ENCODE measurements around the gene RAMP1. TPM values are rescaled to one million over a fixed set of nuclear protein-coding genes. Genes with fewer than 3 reads are reported as not detected.

The RAMP1 gene
- total RNA-seq, 1 experiment from 2014 or later = 23.4 TPM

DNA sequence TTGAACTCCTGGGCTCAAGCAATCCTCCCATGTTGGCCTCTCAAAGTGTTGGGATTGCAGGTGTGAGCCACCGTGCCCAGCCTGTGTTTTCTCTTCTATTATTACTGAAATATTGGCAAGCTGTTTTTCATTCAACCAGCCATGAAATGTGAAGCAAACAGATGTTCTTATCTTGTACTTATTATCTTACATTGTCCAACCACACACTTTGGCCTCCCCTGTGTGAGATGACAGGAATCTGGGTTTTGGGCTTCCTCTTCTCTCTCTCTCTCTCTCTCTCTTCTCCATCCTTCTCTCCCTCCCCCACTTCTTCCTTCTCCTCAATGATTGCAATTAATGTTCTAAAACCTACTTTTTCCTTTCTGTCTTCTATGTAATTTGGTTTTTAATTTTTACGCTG is 33.1 kb downstream of the RAMP1 start:
- DNase-seq (ENCODE audit: low read depth, low spot score) (no peak), ATAC-seq (no peak)
- TF ChIP-seq JUND (IDR thresholded peaks at IDR 0.05) (no peak), CEBPB (IDR thresholded peaks at IDR 0.05; ENCODE audit: low read depth) (no peak), EZH2phosphoT487 (IDR thresholded peaks at IDR 0.05; ENCODE audit: borderline replicate concordance) (no peak), ELF1 (IDR thresholded peaks at IDR 0.05; ENCODE audit: borderline replicate concordance, low read depth) (no peak), EZH2 (IDR thresholded peaks at IDR 0.05) (no peak)
- TF ChIP-seq, protein P1, sequence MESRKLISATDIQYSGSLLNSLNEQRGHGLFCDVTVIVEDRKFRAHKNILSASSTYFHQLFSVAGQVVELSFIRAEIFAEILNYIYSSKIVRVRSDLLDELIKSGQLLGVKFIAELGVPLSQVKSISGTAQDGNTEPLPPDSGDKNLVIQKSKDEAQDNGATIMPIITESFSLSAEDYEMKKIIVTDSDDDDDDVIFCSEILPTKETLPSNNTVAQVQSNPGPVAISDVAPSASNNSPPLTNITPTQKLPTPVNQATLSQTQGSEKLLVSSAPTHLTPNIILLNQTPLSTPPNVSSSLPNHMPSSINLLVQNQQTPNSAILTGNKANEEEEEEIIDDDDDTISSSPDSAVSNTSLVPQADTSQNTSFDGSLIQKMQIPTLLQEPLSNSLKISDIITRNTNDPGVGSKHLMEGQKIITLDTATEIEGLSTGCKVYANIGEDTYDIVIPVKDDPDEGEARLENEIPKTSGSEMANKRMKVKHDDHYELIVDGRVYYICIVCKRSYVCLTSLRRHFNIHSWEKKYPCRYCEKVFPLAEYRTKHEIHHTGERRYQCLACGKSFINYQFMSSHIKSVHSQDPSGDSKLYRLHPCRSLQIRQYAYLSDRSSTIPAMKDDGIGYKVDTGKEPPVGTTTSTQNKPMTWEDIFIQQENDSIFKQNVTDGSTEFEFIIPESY (IDR thresholded peaks at IDR 0.05; ENCODE audit: extremely low read depth, insufficient replicate concordance, low read length) = no peak
- no peak overlapping the region for H3K4me3 ChIP-seq (replicated peaks in 1 of 2; ENCODE audit: low read depth in 1 of 2, low read length in 2 of 2)
- RAD21 ChIA-PET (ENCODE audit: low non-redundant PET in 1 of 2, low total read pairs in 2 of 2, uncharacterized antibody in 2 of 2, unreplicated experiment in 2 of 2) = no interaction called here
- H3K36me3 ChIP-seq (ENCODE audit: control insufficient read depth in 1 of 2, insufficient read depth in 2 of 2, low read length in 2 of 2) = no peaks in the 10 kb centered on the region
- no TSS peak for BruUV-seq (replicated peaks)
- no peak overlapping the region for H3K9ac ChIP-seq (ENCODE audit: low read length)
- intact Hi-C loops (cut with micrococcal nuclease) = no loop called here
- CTCF ChIA-PET = interaction anchor here (0.6 kb wide), 1 partner anchor 31 kb away, joined by 3 read pairs; no protein-coding TSS in a partner anchor
- no peaks in the 10 kb centered on the region for H4K20me1 ChIP-seq (ENCODE audit: insufficient read depth)
- no peak overlapping the region for H3K4me2 ChIP-seq (ENCODE audit: low read length)
- H3K79me2 ChIP-seq (ENCODE audit: insufficient read depth, low read length) = no peaks in the 10 kb centered on the region
- no peaks in the 10 kb centered on the region for H3K27me3 ChIP-seq (ENCODE audit: insufficient read depth, low read length)
- H2AFZ ChIP-seq (ENCODE audit: low read depth, low read length, poor library complexity, severe bottlenecking) = no peak overlapping the region
- peaks cover 0 to 5% of the 10 kb centered on the region in 2 experiments; a peak in 1 of 4 replicates for H3K4me1 ChIP-seq (ENCODE audit: control insufficient read depth in 1 of 2, insufficient read depth in 2 of 2, low read length in 2 of 2)
- H3K9me3 ChIP-seq (ENCODE audit: control insufficient read depth in 1 of 2, insufficient read depth in 1 of 2, low read depth in 1 of 2, low read length in 2 of 2) = no peaks in the 10 kb centered on the region
- POLR2A ChIA-PET = no interaction called here
- H3K27ac ChIP-seq (ENCODE audit: low read depth, low read length) = no peak overlapping the region
- H3K9me2 ChIP-seq (ENCODE audit: insufficient read depth) = no peaks in the 10 kb centered on the region

DNA sequence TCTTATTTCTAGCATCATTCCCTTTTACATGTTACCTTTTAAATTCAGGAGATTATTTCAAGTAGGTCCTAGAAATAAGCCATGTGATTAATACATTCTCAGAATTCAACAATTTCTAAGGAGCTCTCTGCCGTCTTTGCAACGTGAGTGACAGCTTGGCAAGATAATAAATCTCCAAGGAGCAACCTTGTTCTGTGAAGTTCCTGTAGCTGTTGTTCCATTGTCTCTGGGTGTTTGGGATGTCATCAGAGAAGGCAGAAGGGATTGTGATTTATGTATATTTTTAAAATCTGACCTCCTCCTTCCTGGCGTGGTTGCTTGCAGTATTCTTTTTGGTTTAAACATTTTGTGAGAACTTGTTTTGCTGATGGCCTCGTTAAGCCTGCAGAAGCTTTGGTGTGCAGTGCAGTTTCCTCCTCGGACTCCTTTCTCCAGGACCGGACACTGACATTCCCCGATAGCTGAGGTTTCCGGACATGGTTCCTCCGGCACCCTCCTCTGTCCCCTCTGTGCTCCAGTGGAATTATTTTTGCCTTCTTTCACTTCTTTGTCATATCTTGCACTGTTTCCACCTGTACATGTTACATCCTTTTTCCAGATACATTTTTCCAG is 33.7 kb downstream of the RAMP1 start:
- Histone ChIP-seq H3K27me3 (ENCODE audit: insufficient read depth, low read length) (no peaks in the 10 kb centered on the region), H3K4me2 (ENCODE audit: low read length) (no peak overlapping the region), H2AFZ (ENCODE audit: low read depth, low read length, poor library complexity, severe bottlenecking) (no peak overlapping the region), H4K20me1 (ENCODE audit: insufficient read depth) (no peaks in the 10 kb centered on the region), H3K36me3 (ENCODE audit: control insufficient read depth in 1 of 2, insufficient read depth in 2 of 2, low read length in 2 of 2) (no peaks in the 10 kb centered on the region), H3K4me3 (replicated peaks in 1 of 2; ENCODE audit: low read depth in 1 of 2, low read length in 2 of 2) (no peak overlapping the region), H3K9me3 (ENCODE audit: control insufficient read depth in 1 of 2, insufficient read depth in 1 of 2, low read depth in 1 of 2, low read length in 2 of 2) (no peaks in the 10 kb centered on the region), H3K9ac (ENCODE audit: low read length) (no peak overlapping the region), H3K9me2 (ENCODE audit: insufficient read depth) (no peaks in the 10 kb centered on the region), H3K27ac (ENCODE audit: low read depth, low read length) (no peak overlapping the region), H3K79me2 (ENCODE audit: insufficient read depth, low read length) (no peaks in the 10 kb centered on the region), H3K4me1 (ENCODE audit: control insufficient read depth in 1 of 2, insufficient read depth in 2 of 2, low read length in 2 of 2) (peaks cover 0 to 5% of the 10 kb centered on the region in 2 experiments; a peak in 1 of 4 replicates)
- CTCF ChIA-PET = no interaction called here
- no peak for ATAC-seq
- intact Hi-C loops (cut with micrococcal nuclease) = no loop called here
- POLR2A ChIA-PET = no interaction called here
- RAD21 ChIA-PET (ENCODE audit: low non-redundant PET in 1 of 2, low total read pairs in 2 of 2, uncharacterized antibody in 2 of 2, unreplicated experiment in 2 of 2) = no interaction called here
- no peak for DNase-seq (ENCODE audit: low read depth, low spot score)
- no TSS peak for BruUV-seq (replicated peaks)
- TF ChIP-seq TCF7L2 (IDR thresholded peaks at IDR 0.05; ENCODE audit: borderline replicate concordance, extremely low read depth, insufficient read depth, insufficient read length) = no peak
- no peak for TF ChIP-seq JUND (IDR thresholded peaks at IDR 0.05)
- no peak for TF ChIP-seq CEBPB (IDR thresholded peaks at IDR 0.05; ENCODE audit: low read depth)
- TF ChIP-seq CBX3 (IDR thresholded peaks at IDR 0.05; ENCODE audit: low read depth) = no peak
- TF ChIP-seq, protein P2, sequence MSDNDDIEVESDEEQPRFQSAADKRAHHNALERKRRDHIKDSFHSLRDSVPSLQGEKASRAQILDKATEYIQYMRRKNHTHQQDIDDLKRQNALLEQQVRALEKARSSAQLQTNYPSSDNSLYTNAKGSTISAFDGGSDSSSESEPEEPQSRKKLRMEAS (IDR thresholded peaks at IDR 0.05) = no peak
- TF ChIP-seq, protein P3, sequence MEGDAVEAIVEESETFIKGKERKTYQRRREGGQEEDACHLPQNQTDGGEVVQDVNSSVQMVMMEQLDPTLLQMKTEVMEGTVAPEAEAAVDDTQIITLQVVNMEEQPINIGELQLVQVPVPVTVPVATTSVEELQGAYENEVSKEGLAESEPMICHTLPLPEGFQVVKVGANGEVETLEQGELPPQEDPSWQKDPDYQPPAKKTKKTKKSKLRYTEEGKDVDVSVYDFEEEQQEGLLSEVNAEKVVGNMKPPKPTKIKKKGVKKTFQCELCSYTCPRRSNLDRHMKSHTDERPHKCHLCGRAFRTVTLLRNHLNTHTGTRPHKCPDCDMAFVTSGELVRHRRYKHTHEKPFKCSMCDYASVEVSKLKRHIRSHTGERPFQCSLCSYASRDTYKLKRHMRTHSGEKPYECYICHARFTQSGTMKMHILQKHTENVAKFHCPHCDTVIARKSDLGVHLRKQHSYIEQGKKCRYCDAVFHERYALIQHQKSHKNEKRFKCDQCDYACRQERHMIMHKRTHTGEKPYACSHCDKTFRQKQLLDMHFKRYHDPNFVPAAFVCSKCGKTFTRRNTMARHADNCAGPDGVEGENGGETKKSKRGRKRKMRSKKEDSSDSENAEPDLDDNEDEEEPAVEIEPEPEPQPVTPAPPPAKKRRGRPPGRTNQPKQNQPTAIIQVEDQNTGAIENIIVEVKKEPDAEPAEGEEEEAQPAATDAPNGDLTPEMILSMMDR (IDR thresholded peaks at IDR 0.05 in 2 of 3, conservative IDR thresholded peaks at IDR 0.05 in 1 of 3; ENCODE audit: borderline replicate concordance in 1 of 3, insufficient read depth in 1 of 3, low read depth in 2 of 3, low read length in 2 of 3) = no peak
- TF ChIP-seq, protein P1 (IDR thresholded peaks at IDR 0.05; ENCODE audit: extremely low read depth, insufficient replicate concordance, low read length) = no peak
- TF ChIP-seq ELF1 (IDR thresholded peaks at IDR 0.05; ENCODE audit: borderline replicate concordance, low read depth) = no peak
- TF ChIP-seq SP1 (IDR thresholded peaks at IDR 0.05; ENCODE audit: low read depth) = no peak
- TF ChIP-seq RAD21 (IDR thresholded peaks at IDR 0.05; ENCODE audit: low read depth) = no peak
